Parathyroid adenoma (tissue), 2 donors: ENCODE measurements around the gene TSPAN13.
A peak's percentile ranks its signal among the peaks of the same experiment; 100 is the strongest.

Experiments used
- H2AFZ ChIP-seq: fragments of 300-600 bp; sonication (generic); one replicate; pipeline ENCODE4 v1.7.0; 2017; ENCODE audit warnings: antibody characterized with exemption, mild to moderate bottlenecking
- H3K27ac ChIP-seq: fragments of 300-600 bp; sonication (generic); one replicate; pipeline ENCODE4 v1.7.0; 2017
- H3K27me3 ChIP-seq: fragments of 300-600 bp; sonication (generic); one replicate; pipeline ENCODE4 v1.7.0; 2017; ENCODE audit warnings: low read length; ENCODE audit not compliant: control insufficient read depth, insufficient read depth
- H3K36me3 ChIP-seq: fragments of 300-600 bp; sonication (generic); one replicate; pipeline ENCODE4 v1.7.0; 2017; ENCODE audit warnings: low read length; ENCODE audit not compliant: control insufficient read depth, insufficient read depth
- H3K4me1 ChIP-seq: fragments of 300-600 bp; sonication (generic); one replicate; pipeline ENCODE4 v1.7.0; 2017; ENCODE audit warnings: control low read depth
- H3K4me2 ChIP-seq: fragments of 300-600 bp; sonication (generic); one replicate; pipeline ENCODE4 v1.7.0; 2017; ENCODE audit warnings: low read length
- H3K4me3 ChIP-seq: fragments of 300-600 bp; sonication (generic); one replicate; pipeline ENCODE4 v1.7.0; 2017; ENCODE audit warnings: low read depth, low read length
- H3K79me2 ChIP-seq: fragments of 300-600 bp; sonication (generic); one replicate; pipeline ENCODE4 v1.7.0; 2017; ENCODE audit warnings: control low read depth
- H3K9ac ChIP-seq: fragments of 300-600 bp; sonication (generic); one replicate; pipeline ENCODE4 v1.7.0; 2017; ENCODE audit warnings: mild to moderate bottlenecking
- H3K9me3 ChIP-seq: fragments of 300-600 bp; sonication (generic); one replicate; pipeline ENCODE4 v1.7.0; 2017; ENCODE audit warnings: low read length; ENCODE audit not compliant: control insufficient read depth
- TF ChIP-seq, protein P1 (sequence below): fragments of 300-600 bp; sonication (generic); IDR thresholded peaks from one replicate; pipeline ENCODE4 v1.7.0; 2017; ENCODE audit warnings: antibody characterized with exemption, mild to moderate bottlenecking
- donor health status: primary hyperparathyroidism.

Gene TSPAN13

DNA sequence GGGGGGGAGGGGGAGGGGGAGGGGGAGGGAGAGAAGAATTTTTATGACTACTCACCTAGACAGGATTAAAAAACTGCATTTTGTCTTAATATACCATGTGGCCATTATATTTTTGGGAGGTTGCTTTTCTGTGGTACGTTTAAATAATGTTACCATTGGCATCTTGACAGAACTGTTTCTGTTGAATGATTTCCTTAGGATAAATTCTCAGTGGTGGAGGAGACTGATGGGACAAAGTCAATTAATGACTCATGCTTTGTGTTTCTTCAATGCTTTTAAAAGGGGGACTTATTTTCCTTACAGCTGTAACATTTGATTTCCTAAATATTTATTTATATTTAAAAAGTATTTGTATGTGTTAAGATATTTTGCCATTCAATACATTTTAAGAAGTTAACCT lies 37.5 kb downstream of the TSPAN13 start:
- Histone ChIP-seq H3K4me1 (no peaks in the 10 kb centered on the region), H3K79me2 (no peaks in the 10 kb centered on the region), H3K9me3 (no peaks in the 10 kb centered on the region), H3K9ac (no peak overlapping the region), H2AFZ (no peak overlapping the region), H3K27me3 (no peaks in the 10 kb centered on the region), H3K4me2 (no peak overlapping the region), H3K4me3 (no peak overlapping the region), H3K36me3 (no peaks in the 10 kb centered on the region), H3K27ac (no peak overlapping the region)
- TF ChIP-seq, protein P1, sequence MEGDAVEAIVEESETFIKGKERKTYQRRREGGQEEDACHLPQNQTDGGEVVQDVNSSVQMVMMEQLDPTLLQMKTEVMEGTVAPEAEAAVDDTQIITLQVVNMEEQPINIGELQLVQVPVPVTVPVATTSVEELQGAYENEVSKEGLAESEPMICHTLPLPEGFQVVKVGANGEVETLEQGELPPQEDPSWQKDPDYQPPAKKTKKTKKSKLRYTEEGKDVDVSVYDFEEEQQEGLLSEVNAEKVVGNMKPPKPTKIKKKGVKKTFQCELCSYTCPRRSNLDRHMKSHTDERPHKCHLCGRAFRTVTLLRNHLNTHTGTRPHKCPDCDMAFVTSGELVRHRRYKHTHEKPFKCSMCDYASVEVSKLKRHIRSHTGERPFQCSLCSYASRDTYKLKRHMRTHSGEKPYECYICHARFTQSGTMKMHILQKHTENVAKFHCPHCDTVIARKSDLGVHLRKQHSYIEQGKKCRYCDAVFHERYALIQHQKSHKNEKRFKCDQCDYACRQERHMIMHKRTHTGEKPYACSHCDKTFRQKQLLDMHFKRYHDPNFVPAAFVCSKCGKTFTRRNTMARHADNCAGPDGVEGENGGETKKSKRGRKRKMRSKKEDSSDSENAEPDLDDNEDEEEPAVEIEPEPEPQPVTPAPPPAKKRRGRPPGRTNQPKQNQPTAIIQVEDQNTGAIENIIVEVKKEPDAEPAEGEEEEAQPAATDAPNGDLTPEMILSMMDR = no peak

DNA sequence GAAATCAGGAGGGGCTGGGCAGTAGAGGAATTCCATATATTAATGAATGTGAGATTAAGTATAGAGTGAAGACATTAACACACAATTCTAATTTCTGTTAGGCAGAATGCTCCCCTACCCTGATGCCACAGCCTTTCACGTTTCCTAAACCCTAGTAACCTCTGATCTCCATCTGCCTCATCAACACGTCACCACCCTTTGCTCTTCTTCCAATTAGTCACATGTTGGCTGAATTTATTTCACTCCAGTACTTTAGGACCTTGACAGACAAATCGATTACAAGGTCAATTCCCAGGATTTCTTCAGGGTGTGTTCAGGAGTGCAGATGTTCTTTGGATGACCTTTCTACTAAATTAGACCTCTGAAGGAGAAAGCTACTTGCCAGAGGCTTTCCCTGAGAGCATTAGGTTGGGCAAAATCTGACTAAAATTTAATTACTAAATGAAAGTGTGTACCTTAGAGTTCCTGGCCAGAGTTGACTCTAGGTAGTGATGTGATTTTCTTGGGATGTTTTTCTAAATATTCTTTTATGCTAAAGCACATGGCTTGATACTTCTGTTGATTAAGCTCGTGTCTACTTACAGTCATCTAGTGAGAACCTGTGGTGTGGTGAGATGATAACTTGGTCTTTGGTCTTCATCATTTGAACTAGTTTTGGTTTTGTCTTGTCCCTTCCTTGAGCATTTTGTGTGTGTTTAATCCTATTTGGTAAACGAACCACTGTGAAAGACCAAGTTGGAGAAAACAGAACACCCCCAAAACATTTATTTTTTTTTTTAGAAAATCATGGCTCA lies 38.5 kb downstream of the TSPAN13 start:
- Histone ChIP-seq H3K36me3 (no peaks in the 10 kb centered on the region), H3K4me2 (no peak overlapping the region), H3K4me1 (no peaks in the 10 kb centered on the region), H3K9me3 (no peaks in the 10 kb centered on the region), H3K4me3 (no peak overlapping the region), H3K27ac (no peak overlapping the region), H3K9ac (no peak overlapping the region), H3K79me2 (no peaks in the 10 kb centered on the region), H3K27me3 (no peaks in the 10 kb centered on the region), H2AFZ (no peak overlapping the region)
- TF ChIP-seq, protein P1 = no peak

DNA sequence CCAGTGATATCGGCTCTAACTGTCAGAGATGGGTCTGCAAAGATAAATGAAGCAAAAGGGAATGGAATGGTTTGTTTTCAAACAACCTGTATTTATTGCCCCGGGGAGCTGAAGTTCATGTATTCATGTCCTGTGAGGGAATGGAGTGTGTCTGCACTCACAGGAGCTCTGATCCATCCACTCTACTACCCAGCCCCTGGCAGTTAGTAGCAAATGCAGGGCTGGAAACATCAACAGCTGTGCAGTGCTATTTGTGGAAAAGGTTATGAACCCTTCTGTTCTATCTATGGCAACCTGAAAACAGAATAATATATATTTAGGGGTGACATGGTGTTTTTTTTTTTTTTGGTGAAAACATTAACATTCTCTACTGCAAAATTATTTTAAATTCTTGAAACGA lies 41.4 kb downstream of the TSPAN13 start:
- TF ChIP-seq, protein P1 = no peak
- H3K27ac ChIP-seq = no peak overlapping the region

DNA sequence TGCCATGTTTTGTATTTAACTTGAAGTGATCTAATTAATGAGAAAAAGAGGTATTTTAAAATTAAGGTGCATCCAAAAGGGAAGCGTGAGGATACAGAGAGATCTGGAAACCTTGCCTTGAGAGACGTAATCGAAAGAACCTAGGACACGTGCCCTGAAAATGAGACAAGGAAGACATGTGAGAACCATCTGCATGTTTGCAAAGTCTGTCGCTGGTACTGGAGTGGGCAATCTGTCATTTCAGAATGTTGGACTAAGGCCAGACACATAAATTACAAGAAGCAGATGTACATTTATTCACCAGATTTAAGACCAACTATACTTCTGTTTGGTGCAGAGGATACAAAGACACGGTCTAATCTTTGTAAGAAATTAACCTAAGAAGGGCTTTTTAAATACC lies 42.1 kb downstream of the TSPAN13 start:
- Histone ChIP-seq H3K4me1 (no peaks in the 10 kb centered on the region), H3K79me2 (no peaks in the 10 kb centered on the region), H2AFZ (no peak overlapping the region), H3K4me3 (no peak overlapping the region), H3K4me2 (no peak overlapping the region), H3K27ac (no peak overlapping the region), H3K9ac (no peak overlapping the region), H3K27me3 (no peaks in the 10 kb centered on the region), H3K9me3 (no peaks in the 10 kb centered on the region), H3K36me3 (no peaks in the 10 kb centered on the region)
- TF ChIP-seq, protein P1 = no peak

More for the DNA sequence above, 41.4 kb downstream of the TSPAN13 start:
- H3K27me3 ChIP-seq = no peaks in the 10 kb centered on the region
- no peak overlapping the region for H3K4me3 ChIP-seq
- no peak overlapping the region for H3K9ac ChIP-seq
- H3K79me2 ChIP-seq = no peaks in the 10 kb centered on the region
- H3K36me3 ChIP-seq = no peaks in the 10 kb centered on the region
- H3K4me1 ChIP-seq = no peaks in the 10 kb centered on the region
- no peak overlapping the region for H3K4me2 ChIP-seq
- no peak overlapping the region for H2AFZ ChIP-seq
- no peaks in the 10 kb centered on the region for H3K9me3 ChIP-seq

DNA sequence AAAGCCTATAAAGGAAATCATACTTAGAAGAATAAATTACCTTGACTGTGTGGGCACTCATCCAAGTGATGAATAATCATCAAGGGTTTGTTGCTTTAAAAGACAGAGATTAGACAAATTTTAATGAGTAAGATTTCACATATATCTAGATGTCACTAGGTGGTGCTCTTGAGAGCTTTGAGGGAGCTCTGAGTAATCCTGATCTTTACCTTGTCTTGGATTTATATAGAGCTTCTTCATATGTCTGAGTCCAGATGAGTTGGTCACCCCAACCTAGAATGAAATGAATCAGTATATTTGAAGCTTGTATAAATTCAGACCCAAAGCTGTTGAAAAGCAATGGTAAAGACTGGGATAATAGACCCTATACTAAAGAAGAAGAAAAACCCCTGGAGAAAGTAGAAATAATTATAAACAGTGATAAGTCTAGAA lies 47.6 kb downstream of the TSPAN13 start:
- H3K27me3 ChIP-seq = no peaks in the 10 kb centered on the region
- no peak overlapping the region for H2AFZ ChIP-seq
- H3K36me3 ChIP-seq = no peaks in the 10 kb centered on the region
- no peaks in the 10 kb centered on the region for H3K9me3 ChIP-seq
- no peak overlapping the region for H3K9ac ChIP-seq
- H3K4me1 ChIP-seq = no peaks in the 10 kb centered on the region
- H3K79me2 ChIP-seq = no peaks in the 10 kb centered on the region
- no peak overlapping the region for H3K4me2 ChIP-seq
- TF ChIP-seq, protein P1 = peak; percentile 37
- no peak overlapping the region for H3K4me3 ChIP-seq
- no peak overlapping the region for H3K27ac ChIP-seq
